Activated T-cell treated with anti-CD3 and anti-CD28 coated beads for 4 hours (primary cell): ENCODE data around the gene ACBD4.

Experiments used
- DNase-seq: peaks from one replicate; pipeline ENCODE4 v3.0.0-alpha.2; 2020

ACBD4 gene

GRCh38 chr17:45135192-45135977, at the start of gene ACBD4:
Gene ACBD4, plus strand, starts transcription at chr17:45135687. Its CDS starts 458 bp downstream, at chr17:45136145.
- peak; percentile 96 for DNase-seq

- DNase-seq: no peak
These were observed 49.1 kb upstream of the ACBD4 start for GRCh38 chr17:45086391-45086790.

GRCh38 chr17:45086865-45087503, 48.5 kb upstream of the ACBD4 start:
- no peak for DNase-seq

GRCh38 chr17:45087504-45087975, 47.9 kb upstream of the ACBD4 start:
- DNase-seq: no peak

GRCh38 chr17:45087978-45088377, 47.5 kb upstream of the ACBD4 start:
- DNase-seq: no peak

- no peak for DNase-seq
These were observed 46.7 kb upstream of the ACBD4 start for GRCh38 chr17:45088741-45089140.

- DNase-seq: no peak
These were observed 44.8 kb upstream of the ACBD4 start for GRCh38 chr17:45090711-45091110.

- no peak for DNase-seq
These were observed 43.6 kb upstream of the ACBD4 start for GRCh38 chr17:45091778-45092425.

GRCh38 chr17:45092911-45093430, 42.5 kb upstream of the ACBD4 start:
- no peak for DNase-seq

- no peak for DNase-seq
These were observed 41.9 kb upstream of the ACBD4 start for GRCh38 chr17:45093444-45094110.

- no peak for DNase-seq
These were observed 39.3 kb upstream of the ACBD4 start for GRCh38 chr17:45096141-45096540.

- no peak for DNase-seq
These were observed 38.6 kb upstream of the ACBD4 start for GRCh38 chr17:45096926-45097325.

- no peak for DNase-seq
These were observed 37.2 kb upstream of the ACBD4 start for GRCh38 chr17:45098081-45098868.

- DNase-seq: peak; percentile 64
These were observed 36.4 kb upstream of the ACBD4 start for GRCh38 chr17:45098869-45099616.

- DNase-seq: no peak
These were observed 34.0 kb upstream of the ACBD4 start for GRCh38 chr17:45101546-45101882.

GRCh38 chr17:45101883-45102811, 33.3 kb upstream of the ACBD4 start:
- DNase-seq: no peak

GRCh38 chr17:45102856-45103255, 32.6 kb upstream of the ACBD4 start:
- no peak for DNase-seq

GRCh38 chr17:45103269-45103795, 32.2 kb upstream of the ACBD4 start:
- DNase-seq: no peak

- no peak for DNase-seq
These were observed 31.5 kb upstream of the ACBD4 start for GRCh38 chr17:45104029-45104428.

GRCh38 chr17:45104497-45104896, 31.0 kb upstream of the ACBD4 start:
- DNase-seq: no peak
